HG02763 (cell line): Measurements from ENCODE around the gene DNAJB8.

Experiments
- ATAC-seq: cut with Tn5 transposase; IDR thresholded peaks from one replicate; pipeline ENCODE4 v1.9.1; 2021; ENCODE audit warnings: mild to moderate bottlenecking, moderate library complexity; ENCODE audit not compliant: unreplicated experiment

DNAJB8 gene

DNA sequence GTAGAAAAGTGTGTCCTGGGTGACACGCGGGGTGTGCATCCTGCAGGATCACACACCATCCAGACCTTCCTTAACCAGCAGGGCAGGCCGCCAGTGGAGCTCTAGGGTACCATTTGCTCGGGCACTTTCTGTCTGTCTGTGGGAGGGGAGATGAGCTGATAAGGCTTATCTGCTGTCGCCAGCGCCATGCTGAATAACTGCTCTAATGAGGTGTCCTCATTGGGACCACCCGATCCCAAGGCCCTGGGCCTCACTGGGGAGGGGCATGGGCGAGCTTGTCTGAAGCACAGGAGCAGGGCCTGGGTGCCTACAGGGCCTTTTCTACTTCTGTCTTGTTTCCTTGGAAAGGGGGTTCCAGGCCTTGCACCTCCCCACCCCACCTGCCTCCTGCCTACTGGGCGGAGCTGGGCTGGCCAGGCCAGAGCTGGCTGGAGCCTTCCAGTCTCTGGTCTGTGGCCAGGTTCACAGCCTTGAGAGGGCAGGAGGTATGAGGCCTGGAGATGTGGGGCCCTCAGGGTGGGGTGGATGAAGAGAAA, 28.8 kb upstream of the DNAJB8 start:
- no peak for ATAC-seq

GRCh38 chr3:128494367-128494650, 27.6 kb upstream of the DNAJB8 start:
- no peak for ATAC-seq

- ATAC-seq = no peak
Observed at GRCh38 chr3:128493570-128494366, 27.1 kb upstream of the DNAJB8 start.

DNA sequence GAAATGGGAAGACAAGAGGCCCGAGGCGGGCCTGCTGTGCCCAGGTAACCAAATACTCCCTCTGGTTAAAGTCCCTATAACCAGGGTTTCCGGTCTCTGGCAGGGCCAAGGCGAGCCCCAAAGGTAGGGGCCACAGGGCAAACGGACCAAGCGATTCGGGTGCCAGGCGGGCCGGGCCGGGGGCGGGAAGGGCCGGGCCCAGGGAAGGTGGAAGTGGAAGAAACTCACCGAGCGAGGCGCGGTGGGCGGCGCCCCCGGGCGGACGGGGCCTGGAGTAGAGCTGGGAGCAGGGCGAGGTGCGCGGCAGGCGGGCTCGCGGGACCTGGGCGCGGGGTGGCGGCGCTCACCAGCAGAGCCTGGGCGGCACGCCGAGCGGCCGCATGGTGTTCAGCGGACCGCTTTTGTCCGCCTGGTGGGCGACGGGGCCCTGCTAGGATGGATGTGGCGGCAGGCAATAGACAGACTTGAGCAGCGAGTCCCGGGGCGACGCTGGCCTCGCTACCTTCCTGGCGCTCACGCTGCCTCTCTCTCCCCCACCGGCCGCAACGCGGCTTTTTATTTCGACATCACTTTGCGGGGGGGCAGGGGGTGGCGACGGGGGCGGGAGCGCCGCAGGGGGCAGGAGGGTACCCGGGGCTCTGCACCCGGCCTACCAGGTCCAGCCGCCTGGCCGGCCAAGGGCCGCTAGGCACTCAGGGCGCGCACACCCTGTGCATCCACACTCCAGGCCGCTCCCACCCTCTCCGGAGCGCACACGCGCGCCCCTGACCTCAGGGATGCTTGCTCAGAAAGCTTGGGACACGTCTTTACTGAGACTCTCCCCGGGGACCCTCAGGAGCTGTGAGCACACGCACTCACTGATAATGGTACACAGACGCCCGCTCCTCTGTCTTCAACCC, 26.2 kb upstream of the DNAJB8 start, which contains the start of gene GATA2:
GATA2 (minus strand) TSS at position 531 of the 899 bp plus-strand sequence. CDS start 6,170 bp downstream, outside the sequence.
- ATAC-seq = no peak

DNA sequence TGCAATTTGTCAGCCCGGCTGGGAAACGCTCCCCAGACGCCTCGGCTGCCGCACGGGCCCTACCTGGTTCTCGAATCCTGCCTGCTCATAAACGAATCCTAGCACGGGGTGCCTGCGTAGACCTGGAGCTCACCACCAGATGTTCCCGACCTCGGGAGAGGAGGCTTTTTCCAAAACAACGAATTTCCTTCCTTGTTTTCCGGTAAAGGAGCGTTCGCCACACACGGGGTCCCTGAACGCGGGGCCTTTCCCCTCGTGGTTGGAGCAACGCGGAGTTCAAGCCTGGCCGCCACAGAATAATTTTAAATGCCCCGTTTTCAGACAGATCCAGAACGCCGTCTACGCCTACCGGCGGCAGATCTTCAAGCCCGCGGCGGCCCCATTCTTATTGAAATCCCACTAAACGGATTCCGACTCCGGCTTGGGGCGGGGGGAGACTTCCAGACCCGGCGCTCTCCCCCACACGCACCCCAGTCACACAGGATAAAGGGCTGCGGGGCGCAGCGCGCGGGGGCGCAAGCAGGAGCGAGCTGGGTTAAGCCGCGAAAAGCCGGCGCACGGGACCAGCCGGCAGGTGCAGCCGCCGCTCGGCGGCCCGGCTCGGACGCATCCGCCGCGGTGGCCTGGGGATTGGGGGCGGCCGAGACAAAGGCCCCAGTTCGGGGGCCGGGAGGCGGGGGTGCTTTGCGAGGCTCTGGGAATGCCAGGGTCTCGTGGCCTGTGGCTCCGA, 25.4 kb upstream of the DNAJB8 start:
- ATAC-seq = no peak

DNA sequence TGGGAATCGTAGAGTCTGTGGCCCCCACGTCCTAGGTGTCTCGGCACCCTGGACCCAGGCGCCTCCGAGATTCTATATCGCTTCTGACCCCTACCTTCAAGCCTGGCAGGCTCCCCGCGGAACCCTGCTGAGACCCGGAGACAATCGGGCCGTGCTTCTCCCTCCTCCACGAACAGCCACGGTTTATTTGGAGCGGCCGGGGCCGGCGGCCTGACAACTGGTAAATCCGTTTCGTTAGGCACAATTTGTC, 24.9 kb upstream of the DNAJB8 start:
- no peak for ATAC-seq

DNA sequence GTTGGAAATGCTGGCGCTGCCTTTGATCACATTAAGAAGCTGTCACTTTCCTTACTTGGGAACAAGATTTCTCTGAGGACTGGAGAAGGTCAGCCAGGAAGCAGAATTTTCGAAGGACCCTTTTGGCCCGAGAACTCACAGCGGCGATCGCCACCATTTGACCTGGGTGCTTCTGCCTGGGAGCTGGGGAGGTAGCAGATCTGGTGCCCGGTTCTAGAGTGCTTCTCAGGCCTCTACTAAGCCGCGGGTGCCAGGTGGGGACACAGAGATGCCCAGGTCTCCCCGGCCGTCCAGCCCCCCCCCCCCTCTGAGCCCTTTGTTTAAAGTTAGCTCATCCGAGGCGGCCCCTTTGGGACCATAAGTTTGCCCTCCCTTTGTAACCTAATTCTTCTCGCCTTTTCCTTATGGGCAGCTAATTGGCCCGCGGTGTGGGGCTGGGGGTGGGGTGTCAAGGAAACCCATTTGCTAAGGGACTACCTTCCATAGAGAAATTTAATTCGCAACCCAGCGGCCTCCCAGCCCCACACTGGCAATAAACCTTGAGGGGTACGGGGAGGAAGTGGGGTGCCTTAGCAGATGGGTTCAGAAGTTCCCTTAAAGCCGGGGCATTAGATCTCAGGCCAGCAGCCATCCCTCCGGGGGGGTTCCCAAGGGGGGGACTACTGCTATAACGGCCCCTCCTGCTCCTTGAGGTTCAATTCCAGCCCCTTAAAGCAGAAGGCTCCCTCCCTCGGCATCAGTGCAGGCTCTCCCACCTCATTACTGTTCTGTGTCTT, 24.4 kb upstream of the DNAJB8 start:
- no peak for ATAC-seq

DNA sequence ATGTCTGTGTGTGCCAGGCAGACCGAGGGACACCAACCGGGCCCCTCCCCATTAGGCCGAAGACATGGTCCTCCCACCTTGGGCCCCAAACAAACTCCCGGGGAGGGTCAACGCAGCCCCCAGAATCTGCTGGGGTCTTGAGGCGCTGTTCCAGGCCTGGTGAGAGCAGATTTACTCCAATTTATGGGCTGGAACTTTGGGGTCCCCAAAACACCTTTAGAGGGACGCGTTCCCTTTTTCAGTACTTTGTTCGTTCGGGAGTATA, 23.9 kb upstream of the DNAJB8 start:
- no peak for ATAC-seq

DNA sequence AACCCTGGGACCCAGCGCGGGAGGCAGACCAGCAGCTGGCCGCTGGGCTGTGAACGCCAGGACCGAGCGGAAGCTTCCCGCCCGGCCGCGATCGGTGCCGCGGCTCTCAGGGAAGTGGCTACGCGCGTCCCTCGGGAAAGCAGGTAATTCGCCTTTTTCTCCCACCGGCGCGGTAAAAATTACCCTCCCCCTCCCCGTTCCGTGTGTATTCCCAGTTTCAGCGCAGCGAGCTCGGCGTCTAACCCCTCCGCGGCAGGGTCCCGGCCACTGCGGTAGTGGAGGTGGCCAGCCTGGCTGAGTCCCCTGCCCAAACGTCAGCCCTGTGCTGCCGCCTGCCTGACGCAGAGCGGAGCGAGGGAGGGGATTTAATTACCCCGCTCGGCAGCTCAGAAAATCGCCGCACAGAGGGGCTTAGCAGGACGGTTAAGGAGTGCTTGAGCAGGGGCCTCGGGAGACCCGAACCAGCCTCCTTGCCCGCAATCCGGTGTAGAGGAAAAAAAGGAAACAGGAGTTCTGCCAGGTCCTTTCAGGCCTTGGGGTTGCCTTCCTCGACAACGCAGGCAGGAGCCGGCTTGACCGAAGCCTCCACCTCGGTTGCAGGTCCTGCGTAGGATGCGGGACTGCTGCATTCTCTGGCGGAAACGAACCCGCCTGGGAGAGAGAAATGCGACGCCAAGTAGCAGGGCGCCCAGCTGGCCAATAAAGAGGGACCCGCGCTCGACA, 23.4 kb upstream of the DNAJB8 start:
- ATAC-seq = no peak

DNA sequence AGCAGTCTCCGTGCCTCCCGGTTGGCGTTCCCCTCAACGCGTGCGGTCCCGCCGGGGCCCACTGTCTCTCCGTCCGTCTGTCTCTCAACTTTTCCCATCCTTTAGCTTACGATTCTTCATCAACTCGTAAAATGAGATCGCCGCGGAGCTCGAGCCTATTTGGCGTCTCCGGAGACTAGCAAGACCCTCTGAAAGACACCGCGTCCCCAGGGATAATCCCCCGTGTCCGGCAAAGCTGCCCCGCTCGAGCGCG, 22.9 kb upstream of the DNAJB8 start:
- no peak for ATAC-seq

- no peak for ATAC-seq
Observed at GRCh38 chr3:128488991-128489673, 22.4 kb upstream of the DNAJB8 start.

- ATAC-seq = no peak
Observed at GRCh38 chr3:128488636-128488990, 21.9 kb upstream of the DNAJB8 start.

GRCh38 chr3:128487813-128488635, 21.3 kb upstream of the DNAJB8 start:
- no peak for ATAC-seq

DNA sequence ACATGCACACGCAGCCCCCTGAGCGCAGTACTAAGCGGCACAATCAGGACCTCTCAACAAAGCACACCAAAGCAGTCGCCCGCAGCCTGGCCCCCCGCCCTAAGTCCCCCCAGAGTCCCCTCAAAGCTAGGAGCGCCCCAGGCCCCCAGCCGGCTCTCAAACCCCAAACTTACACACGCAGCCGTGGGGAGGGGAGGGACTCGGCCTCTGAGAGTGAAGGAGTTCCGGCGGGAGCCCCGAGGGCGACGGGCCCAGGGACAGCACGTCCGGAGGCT, 20.8 kb upstream of the DNAJB8 start:
- no peak for ATAC-seq

- no peak for ATAC-seq
Observed at GRCh38 chr3:128486681-128487537, 20.2 kb upstream of the DNAJB8 start.

DNA sequence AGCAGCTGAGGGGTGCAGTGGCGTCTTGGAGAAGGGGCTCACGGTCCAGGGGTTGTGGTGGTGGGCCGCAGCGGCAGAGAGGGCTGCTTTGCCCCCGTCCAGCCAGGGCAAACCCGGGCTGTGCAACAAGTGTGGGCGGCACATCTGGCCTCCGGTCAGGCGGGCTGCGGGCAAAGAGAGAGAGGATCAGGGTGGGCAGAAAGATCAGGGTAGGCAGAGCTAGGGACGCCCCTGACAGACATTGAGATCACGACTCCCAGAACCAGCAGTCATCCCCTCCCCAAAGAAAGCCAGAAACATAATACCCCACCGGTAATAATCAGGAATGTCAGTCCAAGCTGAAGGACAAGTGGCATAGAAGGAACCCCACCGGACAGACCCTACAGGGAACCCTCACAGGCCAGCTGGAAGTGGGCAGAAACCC, 19.5 kb upstream of the DNAJB8 start:
- no peak for ATAC-seq

DNA sequence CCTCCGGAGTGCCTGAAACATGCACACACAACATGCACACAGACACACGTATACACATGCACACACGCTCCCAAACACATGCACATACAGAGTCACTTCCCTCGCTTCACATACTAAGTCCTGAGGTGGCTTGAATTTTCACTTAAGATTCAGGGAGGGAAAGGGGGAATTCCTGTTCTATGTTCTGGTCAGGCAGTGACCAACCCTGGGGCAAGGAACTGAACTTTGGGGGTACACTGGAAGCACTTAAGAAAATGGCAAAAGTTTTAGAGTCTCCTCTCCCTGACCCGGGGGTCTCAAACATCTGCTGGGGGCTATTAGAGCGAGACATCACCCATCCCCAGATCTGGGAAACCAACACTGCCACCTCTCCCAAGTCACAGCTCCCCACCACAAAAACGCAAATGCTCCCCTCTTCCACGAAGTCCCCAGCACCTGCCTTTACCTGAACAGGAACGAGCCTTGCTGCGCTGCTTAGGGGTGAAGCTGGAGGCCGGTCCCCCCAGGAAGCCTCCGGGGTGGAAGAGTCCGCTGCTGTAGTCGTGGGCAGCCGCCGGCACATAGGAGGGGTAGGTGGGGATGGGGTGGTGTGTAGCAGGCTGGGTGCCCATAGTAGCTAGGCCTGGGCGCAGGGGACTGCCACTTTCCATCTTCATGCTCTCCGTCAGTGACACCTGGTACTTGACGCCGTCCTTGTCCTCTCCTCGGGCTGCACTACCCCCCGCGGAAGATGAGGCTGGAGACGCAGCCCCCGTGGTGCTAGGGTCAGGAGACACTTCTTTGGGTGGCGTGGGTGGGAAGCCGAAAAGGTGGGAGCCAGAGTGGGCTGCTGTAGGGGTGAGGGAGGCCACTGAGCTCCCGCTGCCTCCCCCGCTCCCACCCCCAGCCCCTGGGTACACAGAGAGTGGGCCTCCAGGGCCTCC, 18.9 kb upstream of the DNAJB8 start:
- ATAC-seq = no peak
